ENCODE measurements around the gene ZPR1.
A peak's percentile ranks its signal among the peaks of the same experiment; 100 is the strongest.

The ZPR1 gene

GRCh38 chr11:116786966-116787365 lies 857 bp downstream of the ZPR1 start:
- no peaks in the 10 kb centered on the region for H3K27me3 ChIP-seq (ENCODE audit: control insufficient read depth, insufficient read depth, low read length)
- H3K4me1 ChIP-seq (ENCODE audit: control insufficient read depth, insufficient read depth, low read length) = peaks cover 7% of the 10 kb centered on the region
- peaks cover 29% of the 10 kb centered on the region for H3K36me3 ChIP-seq (ENCODE audit: control insufficient read depth, insufficient read depth, low read length)
- peak overlapping the region; percentile 82 for H3K4me3 ChIP-seq (ENCODE audit: low read length)
- H3K27ac ChIP-seq (ENCODE audit: low read depth, low read length) = no peak overlapping the region
- no peak overlapping the region for H3K9ac ChIP-seq (ENCODE audit: low read length)

DNA sequence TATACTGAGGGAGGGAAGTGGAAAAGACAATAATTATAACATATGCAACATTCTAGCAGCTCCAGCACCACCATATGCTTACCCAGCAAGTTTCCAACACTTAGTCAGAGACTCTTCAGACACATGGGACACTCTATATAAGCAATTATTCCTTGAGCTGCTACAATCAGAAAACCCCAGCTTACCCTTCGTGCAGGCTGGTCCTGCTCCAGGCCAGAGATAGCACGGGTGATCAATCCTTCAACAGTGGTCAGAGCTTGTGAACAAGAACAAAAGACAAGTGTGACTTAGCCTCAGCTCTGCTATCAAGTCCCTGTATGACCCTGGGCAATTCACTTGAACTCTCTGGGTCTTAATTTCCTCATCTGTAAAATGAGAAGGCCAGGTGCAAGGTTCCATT lies 1.5 kb downstream of the ZPR1 start:
- peaks cover 31% of the 10 kb centered on the region for H3K36me3 ChIP-seq (ENCODE audit: control insufficient read depth, insufficient read depth, low read length)

GRCh38 chr11:116782728-116783127 lies 5.1 kb downstream of the ZPR1 start:
- no peaks in the 10 kb centered on the region for H3K27me3 ChIP-seq (ENCODE audit: control insufficient read depth, insufficient read depth, low read length)
- no peak overlapping the region for H3K4me3 ChIP-seq (ENCODE audit: low read length)
- no peak overlapping the region for H3K27ac ChIP-seq (ENCODE audit: low read depth, low read length)
- H3K36me3 ChIP-seq (ENCODE audit: control insufficient read depth, insufficient read depth, low read length) = peaks cover 43% of the 10 kb centered on the region
- H3K4me1 ChIP-seq (ENCODE audit: control insufficient read depth, insufficient read depth, low read length) = peaks cover 4% of the 10 kb centered on the region
- no peak overlapping the region for H3K9ac ChIP-seq (ENCODE audit: low read length)

More for the DNA sequence above, 1.5 kb downstream of the ZPR1 start:
- H3K4me1 ChIP-seq (ENCODE audit: control insufficient read depth, insufficient read depth, low read length) = peaks cover 4% of the 10 kb centered on the region
- no peak overlapping the region for H3K4me3 ChIP-seq (ENCODE audit: low read length)
- no peak overlapping the region for H3K27ac ChIP-seq (ENCODE audit: low read depth, low read length)
- no peaks in the 10 kb centered on the region for H3K27me3 ChIP-seq (ENCODE audit: control insufficient read depth, insufficient read depth, low read length)
- H3K9ac ChIP-seq (ENCODE audit: low read length) = no peak overlapping the region

- Histone ChIP-seq H3K9ac (ENCODE audit: low read length) (no peak overlapping the region), H3K27ac (ENCODE audit: low read depth, low read length) (no peak overlapping the region), H3K4me3 (ENCODE audit: low read length) (no peak overlapping the region), H3K27me3 (ENCODE audit: control insufficient read depth, insufficient read depth, low read length) (no peaks in the 10 kb centered on the region), H3K4me1 (ENCODE audit: control insufficient read depth, insufficient read depth, low read length) (peaks cover under 1% of the 10 kb centered on the region), H3K36me3 (ENCODE audit: control insufficient read depth, insufficient read depth, low read length) (peaks cover 26% of the 10 kb centered on the region)
Observed at GRCh38 chr11:116778556-116778955, 9.3 kb downstream of the ZPR1 start.

DNA sequence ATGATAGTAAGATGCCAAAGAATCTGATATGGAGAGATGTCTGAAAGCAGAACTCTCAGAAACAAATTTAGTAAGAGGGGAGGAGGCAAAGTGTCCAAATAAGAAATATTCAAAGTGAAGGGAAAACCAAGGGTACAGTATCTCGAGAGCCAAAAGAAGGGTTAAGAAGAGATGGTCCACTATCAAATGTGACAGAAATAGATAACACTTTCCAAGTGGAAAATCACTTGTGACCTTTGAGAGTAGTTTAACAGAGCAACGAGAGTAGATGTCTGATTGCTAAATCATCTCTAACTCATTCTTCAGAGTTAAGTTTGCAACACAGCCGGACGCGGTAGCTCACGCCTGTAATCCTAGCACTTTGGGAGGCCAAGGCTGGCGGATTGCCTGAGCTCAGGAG lies 10.8 kb downstream of the ZPR1 start:
- H3K27me3 ChIP-seq (ENCODE audit: control insufficient read depth, insufficient read depth, low read length) = no peaks in the 10 kb centered on the region
- no peak overlapping the region for H3K27ac ChIP-seq (ENCODE audit: low read depth, low read length)
- H3K36me3 ChIP-seq (ENCODE audit: control insufficient read depth, insufficient read depth, low read length) = peaks cover 17% of the 10 kb centered on the region
- no peak overlapping the region for H3K9ac ChIP-seq (ENCODE audit: low read length)
- H3K4me3 ChIP-seq (ENCODE audit: low read length) = no peak overlapping the region
- peaks cover 4% of the 10 kb centered on the region for H3K4me1 ChIP-seq (ENCODE audit: control insufficient read depth, insufficient read depth, low read length)

GRCh38 chr11:116776522-116776984 lies 11.3 kb downstream of the ZPR1 start:
- no peak overlapping the region for H3K4me3 ChIP-seq (ENCODE audit: low read length)
- H3K9ac ChIP-seq (ENCODE audit: low read length) = no peak overlapping the region
- H3K27ac ChIP-seq (ENCODE audit: low read depth, low read length) = no peak overlapping the region
- peaks cover 15% of the 10 kb centered on the region for H3K36me3 ChIP-seq (ENCODE audit: control insufficient read depth, insufficient read depth, low read length)
- H3K27me3 ChIP-seq (ENCODE audit: control insufficient read depth, insufficient read depth, low read length) = no peaks in the 10 kb centered on the region
- peaks cover 9% of the 10 kb centered on the region for H3K4me1 ChIP-seq (ENCODE audit: control insufficient read depth, insufficient read depth, low read length)

DNA sequence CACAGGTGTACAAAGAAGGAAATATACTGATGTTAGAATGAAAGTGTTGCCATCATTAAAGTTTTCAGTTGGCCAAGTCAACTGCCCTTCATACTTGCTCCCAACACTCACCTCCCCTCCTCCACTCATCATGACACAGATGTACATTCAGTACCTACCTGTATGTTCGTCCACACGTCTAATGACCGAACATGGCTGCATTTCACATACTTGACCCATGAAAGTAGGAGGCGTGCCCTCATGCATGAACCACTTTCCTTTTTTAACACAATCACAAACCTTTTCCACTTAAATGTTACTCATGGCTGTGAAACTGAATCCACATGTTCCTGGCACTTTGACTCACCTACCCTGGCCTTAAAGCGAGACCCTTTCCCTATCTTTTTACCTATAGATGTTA lies 11.8 kb downstream of the ZPR1 start:
- Histone ChIP-seq H3K4me1 (ENCODE audit: control insufficient read depth, insufficient read depth, low read length) (peaks cover 11% of the 10 kb centered on the region), H3K36me3 (ENCODE audit: control insufficient read depth, insufficient read depth, low read length) (peaks cover 15% of the 10 kb centered on the region), H3K27me3 (ENCODE audit: control insufficient read depth, insufficient read depth, low read length) (no peaks in the 10 kb centered on the region), H3K4me3 (ENCODE audit: low read length) (no peak overlapping the region), H3K27ac (ENCODE audit: low read depth, low read length) (no peak overlapping the region), H3K9ac (ENCODE audit: low read length) (no peak overlapping the region)

DNA sequence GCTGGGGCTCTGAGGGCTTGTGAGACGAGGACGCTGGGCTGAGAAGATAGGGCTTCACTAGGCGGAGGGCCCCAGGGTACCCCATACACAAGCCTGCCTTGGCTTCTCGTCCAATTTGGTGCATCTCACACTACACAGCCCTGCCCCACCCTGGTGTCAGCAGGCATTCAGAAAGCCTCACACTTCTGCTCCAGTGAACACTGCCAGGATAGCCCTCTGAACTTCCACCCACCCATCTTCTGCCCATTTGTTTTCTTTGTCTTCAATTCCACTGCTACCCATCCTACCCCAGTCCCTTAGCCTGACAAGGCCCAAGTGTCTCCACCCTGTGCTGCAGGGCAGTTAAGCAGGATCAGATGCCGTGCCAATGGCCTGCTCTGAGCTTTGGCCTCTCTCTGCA lies 13.2 kb downstream of the ZPR1 start:
- Histone ChIP-seq H3K27me3 (ENCODE audit: control insufficient read depth, insufficient read depth, low read length) (no peaks in the 10 kb centered on the region), H3K9ac (ENCODE audit: low read length) (no peak overlapping the region), H3K4me3 (ENCODE audit: low read length) (no peak overlapping the region), H3K36me3 (ENCODE audit: control insufficient read depth, insufficient read depth, low read length) (peaks cover 8% of the 10 kb centered on the region), H3K27ac (ENCODE audit: low read depth, low read length) (no peak overlapping the region), H3K4me1 (ENCODE audit: control insufficient read depth, insufficient read depth, low read length) (peaks cover 11% of the 10 kb centered on the region)

DNA sequence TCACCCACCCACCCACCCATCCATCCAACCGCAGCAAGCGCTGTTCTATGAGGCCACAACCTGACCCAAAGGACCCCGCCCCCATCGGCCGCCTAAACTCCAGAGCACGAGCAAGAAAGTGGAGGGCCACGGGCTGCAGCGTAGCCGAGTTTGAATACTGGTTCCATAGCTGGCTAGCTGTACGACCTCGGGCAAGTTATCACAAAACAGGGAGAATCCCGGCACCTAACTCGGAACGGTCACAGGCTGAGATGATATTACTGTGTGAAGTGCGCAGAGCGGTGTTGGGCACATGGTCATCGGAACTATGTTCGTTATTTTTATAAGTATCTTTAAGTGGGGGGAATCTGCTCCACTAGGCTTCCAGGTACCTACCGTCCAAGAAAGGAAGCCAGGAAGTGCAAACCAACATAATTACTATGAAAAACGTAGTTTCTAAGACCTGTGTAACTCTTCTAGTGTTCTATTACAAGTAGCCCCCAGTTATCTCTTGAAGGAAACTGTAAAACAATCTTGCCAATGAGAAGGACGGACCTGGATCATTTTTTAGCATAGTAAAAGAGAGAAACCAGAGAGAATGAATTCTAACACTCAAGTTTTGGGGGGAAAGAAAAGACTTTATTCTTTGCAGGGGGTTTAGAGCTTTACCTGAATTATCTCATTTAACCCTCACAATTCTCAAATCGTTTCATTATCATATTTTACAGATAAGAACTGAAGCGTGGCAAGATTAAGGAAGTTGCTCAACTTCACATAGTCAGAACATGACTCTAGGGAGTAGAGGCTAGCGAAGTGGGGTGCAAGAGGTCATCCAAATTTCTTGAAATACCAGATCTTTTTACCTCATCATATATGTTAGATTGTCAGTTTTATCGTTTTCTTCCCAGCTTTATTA lies 14.4 kb downstream of the ZPR1 start:
- Histone ChIP-seq H3K36me3 (ENCODE audit: control insufficient read depth, insufficient read depth, low read length) (peaks cover 2% of the 10 kb centered on the region), H3K4me1 (ENCODE audit: control insufficient read depth, insufficient read depth, low read length) (peaks cover 11% of the 10 kb centered on the region), H3K27me3 (ENCODE audit: control insufficient read depth, insufficient read depth, low read length) (no peaks in the 10 kb centered on the region), H3K9ac (ENCODE audit: low read length) (peak overlapping the region; percentile 67), H3K4me3 (ENCODE audit: low read length) (peak overlapping the region; percentile 85), H3K27ac (ENCODE audit: low read depth, low read length) (peak overlapping the region; percentile 88)

DNA sequence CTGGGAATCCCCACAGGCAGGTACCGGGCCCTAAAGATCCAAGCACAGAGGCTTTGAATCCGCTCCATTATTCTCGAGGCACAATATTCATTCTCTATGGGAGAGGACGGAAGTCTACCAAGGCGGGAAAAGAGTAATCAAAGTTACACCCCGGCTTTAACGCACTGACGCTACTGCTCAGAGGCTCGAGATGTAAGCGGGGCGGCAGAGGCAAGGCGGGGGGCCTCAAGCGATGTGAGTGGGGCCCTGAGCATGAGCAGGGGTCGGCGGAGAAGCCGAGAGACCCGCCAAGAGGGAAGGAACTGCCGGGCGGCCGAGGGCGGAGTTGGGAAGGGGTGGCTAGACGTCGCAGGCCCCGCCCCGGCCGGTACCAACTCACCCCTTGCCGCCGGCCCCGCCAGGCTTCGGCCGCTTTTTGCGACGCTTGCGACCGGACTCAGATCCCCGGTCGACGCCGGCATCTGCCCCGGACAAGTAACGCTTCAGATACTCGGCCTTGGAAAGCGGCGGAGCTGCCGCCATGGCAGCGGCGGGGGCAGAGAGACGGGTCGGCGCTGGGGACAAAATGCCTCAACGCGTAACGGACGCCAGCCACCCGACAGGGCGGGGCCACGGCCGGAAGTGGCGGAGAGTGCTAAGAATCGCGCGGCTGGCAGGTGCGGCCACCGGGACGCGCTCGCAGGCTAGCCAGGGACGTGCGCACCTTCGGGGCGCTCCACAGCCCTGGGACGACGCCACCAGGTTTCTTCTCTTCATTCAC lies 15.2 kb downstream of the ZPR1 start, which contains the start of gene BUD13:
Gene BUD13 (minus strand): TSS at position 545 of the 760 bp plus-strand sequence. CDS start 23 bp downstream, at position 522.
- no peaks in the 10 kb centered on the region for H3K27me3 ChIP-seq (ENCODE audit: control insufficient read depth, insufficient read depth, low read length)
- peak within 1 kb of the TSS; percentile 67 for H3K9ac ChIP-seq (ENCODE audit: low read length)
- peaks cover 2% of the 10 kb centered on the region for H3K36me3 ChIP-seq (ENCODE audit: control insufficient read depth, insufficient read depth, low read length)
- H3K4me1 ChIP-seq (ENCODE audit: control insufficient read depth, insufficient read depth, low read length) = peaks cover 11% of the 10 kb centered on the region
- peak within 1 kb of the TSS; percentile 85 for H3K4me3 ChIP-seq (ENCODE audit: low read length)
- H3K27ac ChIP-seq (ENCODE audit: low read depth, low read length) = peak within 1 kb of the TSS; percentile 88

- Histone ChIP-seq H3K4me3 (ENCODE audit: low read length) (peak overlapping the region; percentile 85), H3K9ac (ENCODE audit: low read length) (no peak overlapping the region), H3K27ac (ENCODE audit: low read depth, low read length) (no peak overlapping the region), H3K36me3 (ENCODE audit: control insufficient read depth, insufficient read depth, low read length) (peaks cover 2% of the 10 kb centered on the region), H3K4me1 (ENCODE audit: control insufficient read depth, insufficient read depth, low read length) (peaks cover 11% of the 10 kb centered on the region), H3K27me3 (ENCODE audit: control insufficient read depth, insufficient read depth, low read length) (no peaks in the 10 kb centered on the region)
Observed at GRCh38 chr11:116771935-116772334, 15.9 kb downstream of the ZPR1 start.

GRCh38 chr11:116762132-116762531 lies 25.7 kb downstream of the ZPR1 start:
- H3K36me3 ChIP-seq (ENCODE audit: control insufficient read depth, insufficient read depth, low read length) = peaks cover 19% of the 10 kb centered on the region
- H3K27me3 ChIP-seq (ENCODE audit: control insufficient read depth, insufficient read depth, low read length) = no peaks in the 10 kb centered on the region
- H3K4me1 ChIP-seq (ENCODE audit: control insufficient read depth, insufficient read depth, low read length) = no peaks in the 10 kb centered on the region
- no peak overlapping the region for H3K4me3 ChIP-seq (ENCODE audit: low read length)
- H3K27ac ChIP-seq (ENCODE audit: low read depth, low read length) = no peak overlapping the region
- no peak overlapping the region for H3K9ac ChIP-seq (ENCODE audit: low read length)
